Chondrocyte (in vitro differentiated cells): ENCODE results near the gene POPDC2. TPM values are rescaled to one million over a fixed set of nuclear protein-coding genes. Genes with fewer than 3 reads are reported as not detected.

Source experiments
- DNase-seq: peaks from one replicate; pipeline ENCODE4 v3.0.0; 2021; ENCODE audit warnings: mixed read lengths, low spot score
- H3K27ac Mint-ChIP-seq: one replicate; pipeline ENCODE4 v1.8.0; 2021; ENCODE audit warnings: mild to moderate bottlenecking, moderate library complexity, mixed read lengths; ENCODE audit not compliant: unreplicated experiment
- H3K27me3 Mint-ChIP-seq: 2 replicates; pipeline ENCODE4 v1.8.0; 2021; ENCODE audit warnings: low read depth, mixed read lengths
- H3K36me3 Mint-ChIP-seq: 2 replicates; pipeline ENCODE4 v1.8.0; 2021; ENCODE audit warnings: low read depth, mixed read lengths
- H3K4me1 Mint-ChIP-seq: 2 replicates; pipeline ENCODE4 v1.8.0; 2021; ENCODE audit warnings: low read depth, mild to moderate bottlenecking, mixed read lengths
- H3K4me3 Mint-ChIP-seq: one replicate; pipeline ENCODE4 v1.8.0; 2021; ENCODE audit warnings: mild to moderate bottlenecking, moderate library complexity, mixed read lengths; ENCODE audit not compliant: unreplicated experiment
- H3K9me3 Mint-ChIP-seq: 2 replicates; pipeline ENCODE4 v1.8.0; 2021; ENCODE audit warnings: low read depth, mixed read lengths
- total RNA-seq: library from RNA; stranded (reverse); gene quantifications from 3 replicates; pipeline ENCODE4 v1.2.1, GENCODE V29; 2021
- TF ChIP-seq, protein P1 (sequence below): fragments of 200-600 bp; sonication (generic); IDR thresholded peaks from 2 replicates; pipeline ENCODE4 v1.5.0; 2021; ENCODE audit warnings: antibody characterized with exemption, mild to moderate bottlenecking, moderate library complexity

Gene POPDC2
- total RNA-seq, 1 donor from 2014 or later: 0.80 TPM

DNA sequence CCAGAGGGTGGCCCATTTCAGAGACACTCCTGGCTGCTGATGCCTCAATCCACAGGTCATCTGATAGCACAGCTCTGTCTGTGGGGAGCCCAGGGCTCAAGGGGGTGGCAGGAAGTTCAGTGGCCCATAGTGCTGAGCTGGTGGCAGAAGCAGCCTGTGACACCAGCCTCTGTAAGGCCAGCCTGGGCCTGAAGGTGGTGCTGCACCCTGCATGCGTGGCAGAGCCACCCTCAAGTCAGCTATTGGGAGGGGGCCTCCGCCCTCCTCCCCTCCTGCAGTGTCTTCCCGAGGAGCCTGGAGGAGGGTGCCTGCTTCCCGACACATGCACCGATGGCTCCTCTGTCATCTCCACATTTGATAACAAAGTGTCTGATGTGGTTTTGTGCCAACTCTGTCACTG lies 59.7 kb downstream of the POPDC2 start:
- TF ChIP-seq, protein P1, sequence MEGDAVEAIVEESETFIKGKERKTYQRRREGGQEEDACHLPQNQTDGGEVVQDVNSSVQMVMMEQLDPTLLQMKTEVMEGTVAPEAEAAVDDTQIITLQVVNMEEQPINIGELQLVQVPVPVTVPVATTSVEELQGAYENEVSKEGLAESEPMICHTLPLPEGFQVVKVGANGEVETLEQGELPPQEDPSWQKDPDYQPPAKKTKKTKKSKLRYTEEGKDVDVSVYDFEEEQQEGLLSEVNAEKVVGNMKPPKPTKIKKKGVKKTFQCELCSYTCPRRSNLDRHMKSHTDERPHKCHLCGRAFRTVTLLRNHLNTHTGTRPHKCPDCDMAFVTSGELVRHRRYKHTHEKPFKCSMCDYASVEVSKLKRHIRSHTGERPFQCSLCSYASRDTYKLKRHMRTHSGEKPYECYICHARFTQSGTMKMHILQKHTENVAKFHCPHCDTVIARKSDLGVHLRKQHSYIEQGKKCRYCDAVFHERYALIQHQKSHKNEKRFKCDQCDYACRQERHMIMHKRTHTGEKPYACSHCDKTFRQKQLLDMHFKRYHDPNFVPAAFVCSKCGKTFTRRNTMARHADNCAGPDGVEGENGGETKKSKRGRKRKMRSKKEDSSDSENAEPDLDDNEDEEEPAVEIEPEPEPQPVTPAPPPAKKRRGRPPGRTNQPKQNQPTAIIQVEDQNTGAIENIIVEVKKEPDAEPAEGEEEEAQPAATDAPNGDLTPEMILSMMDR: peak; percentile 45

DNA sequence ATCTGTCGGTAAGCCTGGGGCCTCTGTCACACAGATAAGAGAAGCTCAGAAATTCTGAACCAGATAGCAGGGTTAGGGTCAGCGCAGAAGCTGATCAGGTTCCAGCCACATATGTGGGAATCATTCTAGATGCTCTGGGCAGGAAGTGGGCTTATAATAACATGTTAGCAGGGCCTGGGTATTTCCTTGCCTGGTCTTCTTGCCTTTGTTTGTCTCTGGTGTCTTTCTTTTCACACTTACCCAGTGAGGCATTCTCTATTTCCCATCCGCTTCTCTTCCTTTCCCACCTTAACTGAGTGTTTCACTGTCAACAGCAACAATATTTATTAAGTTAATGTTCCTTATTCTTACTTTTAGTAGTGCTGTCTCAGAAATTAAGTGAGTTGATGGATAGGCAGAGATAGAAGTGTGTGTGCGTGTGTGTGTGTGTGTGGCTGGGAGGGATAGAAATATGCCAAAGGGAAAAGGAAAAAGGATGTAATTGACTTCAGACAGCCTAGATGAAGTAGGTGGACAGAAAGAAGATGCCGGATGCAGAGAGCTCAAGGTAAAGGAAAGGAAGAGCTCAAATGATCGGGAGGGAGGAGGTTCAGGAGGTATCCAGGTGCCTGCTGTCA lies 60.7 kb downstream of the POPDC2 start:
- H3K27me3 Mint-ChIP-seq: peaks cover 1% of the 10 kb centered on the region
- H3K36me3 Mint-ChIP-seq: no peaks in the 10 kb centered on the region
- TF ChIP-seq, protein P1: no peak
- H3K27ac Mint-ChIP-seq: no peak overlapping the region
- no peak for DNase-seq
- no peak overlapping the region for H3K4me3 Mint-ChIP-seq
- no peaks in the 10 kb centered on the region for H3K9me3 Mint-ChIP-seq
- peaks cover 23% of the 10 kb centered on the region for H3K4me1 Mint-ChIP-seq

More for the DNA sequence above, 59.7 kb downstream of the POPDC2 start:
- H3K4me3 Mint-ChIP-seq: no peak overlapping the region
- H3K9me3 Mint-ChIP-seq: no peaks in the 10 kb centered on the region
- peaks cover 20% of the 10 kb centered on the region for H3K4me1 Mint-ChIP-seq
- H3K36me3 Mint-ChIP-seq: no peaks in the 10 kb centered on the region
- DNase-seq: no peak
- H3K27me3 Mint-ChIP-seq: peaks cover 1% of the 10 kb centered on the region
- H3K27ac Mint-ChIP-seq: no peak overlapping the region

DNA sequence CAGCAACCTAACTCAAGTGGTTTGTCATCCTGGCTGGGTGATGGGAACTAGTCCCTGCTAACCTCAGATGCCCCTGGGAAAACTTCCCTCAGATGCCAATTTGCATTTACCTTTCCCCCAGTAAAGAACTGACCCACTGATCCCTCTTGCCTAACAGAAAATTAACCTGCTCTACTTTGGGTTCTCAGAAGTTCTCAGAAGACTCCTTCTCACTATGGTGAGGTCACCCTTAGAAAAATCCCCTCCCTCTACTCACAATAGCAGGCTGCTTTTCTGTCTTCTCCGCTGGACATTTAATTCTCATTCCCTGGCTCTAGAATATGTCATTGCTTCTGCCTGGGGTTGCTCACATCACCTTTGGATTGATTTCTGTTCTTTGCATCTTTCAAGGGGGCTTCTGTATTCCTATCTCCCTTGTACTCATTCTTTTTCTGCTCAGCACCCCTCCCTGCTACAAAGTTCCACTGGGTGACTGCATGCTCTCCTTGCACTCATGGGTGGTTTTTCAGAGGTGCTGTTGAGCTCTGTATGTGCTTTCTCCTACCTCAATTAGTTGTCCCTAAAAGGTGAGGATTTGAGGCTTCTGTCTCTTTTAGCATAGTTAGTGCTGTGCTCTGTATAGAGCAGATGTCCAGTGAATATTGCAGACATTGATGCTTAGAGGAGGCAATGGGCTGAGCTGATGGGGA lies 61.8 kb downstream of the POPDC2 start:
- H3K27ac Mint-ChIP-seq: no peak overlapping the region
- H3K4me3 Mint-ChIP-seq: no peak overlapping the region
- H3K36me3 Mint-ChIP-seq: no peaks in the 10 kb centered on the region
- no peaks in the 10 kb centered on the region for H3K9me3 Mint-ChIP-seq
- peaks cover 1% of the 10 kb centered on the region for H3K27me3 Mint-ChIP-seq
- no peak for DNase-seq
- TF ChIP-seq, protein P1: no peak
- H3K4me1 Mint-ChIP-seq: peaks cover 23% of the 10 kb centered on the region

DNA sequence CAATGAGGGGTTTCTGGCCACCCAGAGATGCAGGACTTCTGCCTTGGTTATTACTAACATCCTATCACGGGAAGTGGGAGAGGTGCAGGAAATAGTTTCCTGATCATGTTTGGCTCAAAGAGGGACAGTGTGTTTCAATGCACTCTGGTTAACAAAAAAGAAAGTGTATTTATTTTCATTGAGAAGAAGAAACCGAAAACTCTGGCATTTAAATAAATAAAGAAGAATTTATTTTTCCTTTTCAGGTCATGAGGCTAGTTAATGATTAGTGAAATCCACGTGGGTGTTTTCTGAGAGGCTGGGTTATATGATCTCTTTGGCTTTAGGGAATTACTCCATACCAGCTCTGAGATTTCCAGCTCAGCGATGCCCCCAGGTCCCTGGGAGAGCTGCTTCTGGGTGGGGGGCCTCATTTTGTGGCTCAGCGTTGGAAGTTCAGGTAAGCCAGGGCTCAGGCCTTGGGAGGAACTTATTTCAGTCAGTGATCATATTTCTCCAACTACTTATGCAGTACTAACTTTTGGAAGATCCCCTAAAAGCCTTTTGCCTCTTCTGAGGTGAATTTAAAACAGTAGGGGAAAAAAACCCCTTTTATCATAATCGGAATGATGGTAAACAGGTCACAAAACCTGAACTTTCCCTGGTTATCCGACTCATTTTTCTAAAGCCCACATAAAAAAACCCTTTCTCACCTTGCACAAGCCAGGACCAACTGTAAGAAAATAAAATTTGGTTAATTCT lies 62.7 kb downstream of the POPDC2 start, which contains the start of gene PLA1A:
Gene PLA1A (plus strand): TSS at position 338 of the 741 bp plus-strand sequence. CDS start 29 bp downstream, at position 367.
- Mint-ChIP-seq H3K9me3 (no peaks in the 10 kb centered on the region), H3K27me3 (peaks cover 1% of the 10 kb centered on the region), H3K36me3 (no peaks in the 10 kb centered on the region), H3K27ac (peak within 1 kb of the TSS; percentile 56), H3K4me3 (no peak within 1 kb of the TSS), H3K4me1 (peaks cover 23% of the 10 kb centered on the region)
- TF ChIP-seq, protein P1: no peak
- DNase-seq: no peak

DNA sequence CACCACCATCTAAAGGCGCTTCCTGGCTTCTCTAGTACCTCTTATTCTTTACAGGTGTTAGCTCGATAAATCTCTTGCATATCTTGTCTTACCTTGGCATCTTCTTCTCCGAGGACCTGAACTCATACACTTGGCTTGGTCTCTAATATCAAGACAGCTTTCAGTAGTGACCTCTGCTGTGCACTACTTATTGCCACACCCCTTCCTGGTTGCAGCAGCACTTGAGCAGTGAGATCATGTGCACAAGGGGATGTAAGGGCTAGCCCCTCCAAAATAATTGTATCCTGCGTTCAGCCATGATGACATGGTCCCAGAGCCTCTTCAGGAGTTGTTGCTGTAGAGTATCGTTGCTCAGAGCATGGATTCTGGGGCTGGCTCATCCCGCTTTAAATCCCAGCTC lies 64.0 kb downstream of the POPDC2 start:
- Mint-ChIP-seq H3K27me3 (no peaks in the 10 kb centered on the region), H3K36me3 (no peaks in the 10 kb centered on the region), H3K9me3 (no peaks in the 10 kb centered on the region), H3K4me3 (no peak overlapping the region), H3K4me1 (peaks cover 23% of the 10 kb centered on the region), H3K27ac (no peak overlapping the region)
- no peak for DNase-seq
- TF ChIP-seq, protein P1: no peak
